OCI-LY3 (cell line): ENCODE data around the gene BIN2.

ENCODE experiments used
- H2AFZ ChIP-seq: fragments of 200-600, 300-600 bp; shearing (Covaris generic); 2 replicates; pipeline ENCODE4 v1.6.0; 2014; ENCODE audit warnings: antibody characterized with exemption, low read depth, low read length
- H3K27ac ChIP-seq: fragments of 200-600, 300-600 bp; sonication (generic); 2 replicates; pipeline ENCODE4 v1.5.1; 2014; ENCODE audit warnings: mild to moderate bottlenecking, low read length, moderate library complexity, mixed read lengths
- H3K27me3 ChIP-seq: fragments of 200-600, 300-600 bp; sonication (generic); 2 replicates; pipeline ENCODE4 v1.6.1; 2014; ENCODE audit warnings: low read depth, low read length, mixed read lengths
- H3K36me3 ChIP-seq: fragments of 200-600, 300-600 bp; sonication (generic); replicated peaks from 2 replicates; pipeline ENCODE3; 2014; ENCODE audit warnings: low read depth, low read length, mixed read lengths
- H3K4me1 ChIP-seq: fragments of 300-600, 200-600 bp; sonication (generic); 2 replicates; pipeline ENCODE4 v1.6.1; 2014; ENCODE audit warnings: low read length, mixed read lengths
- H3K4me2 ChIP-seq: fragments of 200-600, 300-600 bp; sonication (generic); 2 replicates; pipeline ENCODE4 v1.6.1; 2014; ENCODE audit warnings: low read length, mixed read lengths
- H3K4me3 ChIP-seq: fragments of 300-600, 200-600 bp; sonication (generic); 2 replicates; pipeline ENCODE4 v1.5.1; 2014; ENCODE audit warnings: antibody characterized with exemption, mild to moderate bottlenecking, low read length, moderate library complexity
- H3K79me2 ChIP-seq: fragments of 300-600, 200-600 bp; shearing (Covaris generic); 2 replicates; pipeline ENCODE4 v1.6.1; 2014; ENCODE audit warnings: mild to moderate bottlenecking, low read length, mixed read lengths
- H3K9ac ChIP-seq: fragments of 300-600, 200-600 bp; shearing (Covaris generic); 2 replicates; pipeline ENCODE4 v1.6.0; 2014; ENCODE audit warnings: mild to moderate bottlenecking, low read length, moderate library complexity
- H3K9me3 ChIP-seq: fragments of 200-600, 300-600 bp; shearing (Covaris generic); 2 replicates; pipeline ENCODE4 v1.6.1; 2014; ENCODE audit warnings: low read length, mixed read lengths; ENCODE audit not compliant: insufficient read depth
- H4K20me1 ChIP-seq: fragments of 200-600, 300-600 bp; sonication (generic); 2 replicates; pipeline ENCODE4 v1.6.1; 2016; ENCODE audit warnings: low read length, mixed read lengths; ENCODE audit not compliant: insufficient read depth
- CTCF ChIP-seq: fragments of 200-600, 300-600 bp; sonication (generic); IDR thresholded peaks from 2 replicates; pipeline ENCODE4 v1.5.1; 2014; ENCODE audit warnings: antibody characterized with exemption, low read length, low read depth
- EZH2phosphoT487 ChIP-seq: fragments of 200-600 bp; shearing (Covaris generic); IDR thresholded peaks from 2 replicates; pipeline ENCODE4 v1.6.1; 2018; ENCODE audit warnings: antibody characterized with exemption, mixed run types, low read depth

BIN2 gene

GRCh38 chr12:51364001-51364400, 40.0 kb upstream of the BIN2 start:
- H3K9me3 ChIP-seq, result no peaks in the 10 kb centered on the region
- no peak overlapping the region for H3K4me2 ChIP-seq
- H3K9ac ChIP-seq, result no peak overlapping the region
- H2AFZ ChIP-seq, result no peak overlapping the region
- H3K79me2 ChIP-seq, result no peaks in the 10 kb centered on the region
- H3K36me3 ChIP-seq, result peaks cover 70% of the 10 kb centered on the region
- H3K4me3 ChIP-seq, result no peak overlapping the region
- H3K4me1 ChIP-seq, result peaks cover 39% of the 10 kb centered on the region
- H3K27ac ChIP-seq, result no peak overlapping the region
- H4K20me1 ChIP-seq, result no peaks in the 10 kb centered on the region
- TF ChIP-seq EZH2phosphoT487 (no peak), CTCF (no peak)
- no peaks in the 10 kb centered on the region for H3K27me3 ChIP-seq

DNA sequence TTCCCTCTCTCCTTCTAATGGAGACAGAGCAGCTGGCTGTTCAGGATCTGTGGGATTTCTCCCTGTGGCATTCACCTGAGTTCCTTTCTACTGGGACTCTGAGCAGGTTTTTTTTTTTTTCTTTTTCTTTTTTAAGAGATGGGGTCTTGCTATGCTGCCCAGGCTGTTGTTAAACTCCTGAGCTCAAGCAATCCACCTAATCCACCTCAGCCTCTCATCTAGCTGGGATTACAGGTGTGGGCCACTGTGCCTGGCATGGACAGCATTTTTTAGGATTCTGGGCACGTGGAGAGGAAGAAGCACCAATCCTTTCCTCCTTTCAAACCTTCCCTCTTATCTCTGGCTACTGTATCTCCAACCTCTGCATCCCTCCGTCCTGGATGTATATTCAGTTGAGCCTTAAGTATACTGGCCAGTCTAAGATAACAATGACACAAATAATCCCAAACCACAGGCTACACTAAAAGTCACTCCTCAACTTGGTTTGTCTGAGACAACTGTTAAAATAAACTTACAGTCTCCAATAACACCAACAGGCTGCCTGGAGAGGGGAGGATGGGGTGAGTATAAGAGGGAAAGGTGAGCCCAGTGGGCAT, 38.9 kb upstream of the BIN2 start:
- H3K27me3 ChIP-seq, result no peaks in the 10 kb centered on the region
- peaks cover 39% of the 10 kb centered on the region for H3K4me1 ChIP-seq
- TF ChIP-seq CTCF (no peak), EZH2phosphoT487 (no peak)

GRCh38 chr12:51362307-51362706, 38.3 kb upstream of the BIN2 start:
- Histone ChIP-seq H3K4me3 (no peak overlapping the region), H3K79me2 (no peaks in the 10 kb centered on the region), H3K36me3 (peaks cover 68% of the 10 kb centered on the region), H4K20me1 (no peaks in the 10 kb centered on the region), H3K27me3 (no peaks in the 10 kb centered on the region), H3K27ac (no peak overlapping the region), H2AFZ (no peak overlapping the region), H3K4me1 (peaks cover 39% of the 10 kb centered on the region), H3K9ac (no peak overlapping the region), H3K9me3 (no peaks in the 10 kb centered on the region), H3K4me2 (no peak overlapping the region)
- TF ChIP-seq CTCF (no peak), EZH2phosphoT487 (no peak)

More for the DNA sequence above, 38.9 kb upstream of the BIN2 start:
- Histone ChIP-seq H3K4me3 (no peak overlapping the region), H3K79me2 (no peaks in the 10 kb centered on the region), H3K36me3 (peaks cover 74% of the 10 kb centered on the region), H3K9me3 (no peaks in the 10 kb centered on the region), H2AFZ (no peak overlapping the region), H3K4me2 (no peak overlapping the region), H3K27ac (no peak overlapping the region), H4K20me1 (no peaks in the 10 kb centered on the region), H3K9ac (no peak overlapping the region)

DNA sequence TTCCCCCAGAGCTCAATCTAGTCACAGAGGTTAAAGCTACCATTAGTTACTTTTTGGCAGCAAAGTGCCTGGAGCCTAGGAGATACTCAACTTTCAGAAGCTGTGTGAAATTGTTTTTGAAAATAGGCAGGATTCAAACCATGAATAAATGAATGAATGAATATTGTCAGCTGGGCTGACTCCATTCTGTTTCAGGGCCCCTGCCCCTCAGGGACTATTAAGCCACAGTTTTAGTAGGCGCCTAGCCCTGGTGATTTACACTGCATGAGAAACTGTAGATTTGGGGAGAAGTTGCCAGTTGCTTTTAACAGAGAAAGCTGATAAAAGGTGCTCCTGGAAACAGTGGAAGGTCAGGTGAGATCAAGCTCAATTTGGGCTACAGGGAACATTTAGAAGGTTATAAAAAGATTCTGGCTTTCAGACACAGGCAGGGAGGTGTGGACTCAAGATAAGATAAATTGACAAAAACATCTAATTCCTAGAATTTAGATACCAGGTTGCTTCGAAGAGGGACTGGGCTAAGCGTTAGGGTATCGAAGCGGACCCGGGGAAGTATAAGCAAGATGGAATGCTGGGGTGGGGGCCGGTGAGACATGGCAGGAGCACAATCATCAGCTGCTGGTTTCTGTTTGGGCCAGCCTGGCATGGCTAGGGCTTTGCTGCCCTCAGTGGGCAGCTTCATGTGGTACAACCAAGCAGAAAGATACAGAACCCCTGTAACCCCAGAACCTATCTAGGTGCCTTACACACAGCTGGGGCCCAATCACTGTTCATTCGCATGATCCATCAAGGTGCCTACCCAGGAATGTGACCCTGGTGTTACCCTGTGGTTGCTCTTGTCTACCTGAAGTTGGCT, 37.4 kb upstream of the BIN2 start:
- Histone ChIP-seq H2AFZ (no peak overlapping the region), H3K27ac (no peak overlapping the region), H3K4me3 (no peak overlapping the region), H3K79me2 (no peaks in the 10 kb centered on the region), H3K9me3 (no peaks in the 10 kb centered on the region), H3K4me1 (peaks cover 48% of the 10 kb centered on the region), H4K20me1 (no peaks in the 10 kb centered on the region), H3K27me3 (no peaks in the 10 kb centered on the region), H3K4me2 (no peak overlapping the region), H3K9ac (no peak overlapping the region), H3K36me3 (peaks cover 72% of the 10 kb centered on the region)
- TF ChIP-seq CTCF, result no peak
- TF ChIP-seq EZH2phosphoT487, result no peak
